AG04449 (cell line): Measurements from ENCODE around the gene ZNRF1.
A peak's percentile ranks its signal among the peaks of the same experiment; 100 is the strongest.

ENCODE experiments used
- CTCF ChIA-PET: fragments of 350-600 bp; formaldehyde crosslinking; extraction: SDS; loops from one replicate; lab custom pipeline; 2021; ENCODE audit warnings: antibody characterized with exemption; lab: Yijun Ruan, JAX
- POLR2A ChIA-PET: fragments of 400-600, 350-600 bp; formaldehyde crosslinking; extraction: SDS; loops from one replicate; lab custom pipeline; 2020; ENCODE audit warnings: antibody characterized with exemption, inconsistent platforms; lab: Yijun Ruan, JAX
- DNase-seq: peaks from one replicate; pipeline ENCODE4 v3.0.0-alpha.2; 2010; ENCODE audit warnings: low read depth, low spot score
- H3K4me3 ChIP-seq: 2 replicates; pipeline ENCODE4 v1.5.1; 2011; ENCODE audit warnings: low read depth, mild to moderate bottlenecking, control low read depth, low read length
- CTCF ChIP-seq: IDR thresholded peaks from one replicate; pipeline ENCODE4 v1.5.1; 2011; ENCODE audit warnings: mild to moderate bottlenecking, moderate library complexity, low read length, control low read depth, inconsistent platforms; ENCODE audit not compliant: insufficient read depth; ENCODE audit errors: missing control alignments

ZNRF1 gene

GRCh38 chr16:75028544-75029135 lies 29.8 kb downstream of the ZNRF1 start:
- no peak for DNase-seq
- H3K4me3 ChIP-seq: no peak overlapping the region
- TF ChIP-seq CTCF: no peak
- CTCF ChIA-PET: interaction anchor here (0.9 to 1.5 kb wide), 2 partner anchors 11 to 82 kb away, joined by 3 to 6 read pairs; no protein-coding TSS in a partner anchor
- POLR2A ChIA-PET: interaction anchor here (0.7 kb wide), 1 partner anchor 82 kb away, joined by 4 read pairs; no protein-coding TSS in a partner anchor

GRCh38 chr16:75029854-75030253 lies 31.0 kb downstream of the ZNRF1 start:
- POLR2A ChIA-PET: interaction anchor here (0.7 to 1.8 kb wide), 2 partner anchors 15 to 19 kb away, joined by 5 read pairs; no protein-coding TSS in a partner anchor

GRCh38 chr16:75032655-75033054 lies 33.8 kb downstream of the ZNRF1 start:
- POLR2A ChIA-PET: no interaction called here
- H3K4me3 ChIP-seq: no peak overlapping the region
- CTCF ChIA-PET: interaction anchor here (0.9 kb wide), 1 partner anchor 50 kb away, joined by 5 read pairs; no protein-coding TSS in a partner anchor
- DNase-seq: no peak
- TF ChIP-seq CTCF: no peak

More at GRCh38 chr16:75029854-75030253, 31.0 kb downstream of the ZNRF1 start:
- CTCF ChIA-PET: interaction anchor here (0.7 to 2.2 kb wide), 2 partner anchors 31 to 527 kb away, joined by 3 to 10 read pairs; partner anchors contain the start of gene ZNRF1
- H3K4me3 ChIP-seq: no peak overlapping the region
- TF ChIP-seq CTCF: no peak
- peak; percentile 63 for DNase-seq

- no peak for DNase-seq
- TF ChIP-seq CTCF: no peak
- ChIA-PET POLR2A (no interaction called here), CTCF (interaction anchor here (0.9 kb wide), 1 partner anchor 38 kb away, joined by 3 read pairs; no protein-coding TSS in a partner anchor)
- H3K4me3 ChIP-seq: no peak overlapping the region
Measured at GRCh38 chr16:75035410-75035968, 36.7 kb downstream of the ZNRF1 start.

- POLR2A ChIA-PET: no interaction called here
- no peak for DNase-seq
- no peak for TF ChIP-seq CTCF
- H3K4me3 ChIP-seq: no peak overlapping the region
- CTCF ChIA-PET: interaction anchor here (1.4 kb wide), 1 partner anchor 73 kb away, joined by 4 read pairs; no protein-coding TSS in a partner anchor
Measured at GRCh38 chr16:75038036-75038858, 39.4 kb downstream of the ZNRF1 start.
